NCI-H345 (cell line): ENCODE results near the gene HADHB.

Source experiments
- DNase-seq: peaks from one replicate; lab custom pipeline; 2025; lab: John Stamatoyannopoulos, UW

Gene HADHB

DNA sequence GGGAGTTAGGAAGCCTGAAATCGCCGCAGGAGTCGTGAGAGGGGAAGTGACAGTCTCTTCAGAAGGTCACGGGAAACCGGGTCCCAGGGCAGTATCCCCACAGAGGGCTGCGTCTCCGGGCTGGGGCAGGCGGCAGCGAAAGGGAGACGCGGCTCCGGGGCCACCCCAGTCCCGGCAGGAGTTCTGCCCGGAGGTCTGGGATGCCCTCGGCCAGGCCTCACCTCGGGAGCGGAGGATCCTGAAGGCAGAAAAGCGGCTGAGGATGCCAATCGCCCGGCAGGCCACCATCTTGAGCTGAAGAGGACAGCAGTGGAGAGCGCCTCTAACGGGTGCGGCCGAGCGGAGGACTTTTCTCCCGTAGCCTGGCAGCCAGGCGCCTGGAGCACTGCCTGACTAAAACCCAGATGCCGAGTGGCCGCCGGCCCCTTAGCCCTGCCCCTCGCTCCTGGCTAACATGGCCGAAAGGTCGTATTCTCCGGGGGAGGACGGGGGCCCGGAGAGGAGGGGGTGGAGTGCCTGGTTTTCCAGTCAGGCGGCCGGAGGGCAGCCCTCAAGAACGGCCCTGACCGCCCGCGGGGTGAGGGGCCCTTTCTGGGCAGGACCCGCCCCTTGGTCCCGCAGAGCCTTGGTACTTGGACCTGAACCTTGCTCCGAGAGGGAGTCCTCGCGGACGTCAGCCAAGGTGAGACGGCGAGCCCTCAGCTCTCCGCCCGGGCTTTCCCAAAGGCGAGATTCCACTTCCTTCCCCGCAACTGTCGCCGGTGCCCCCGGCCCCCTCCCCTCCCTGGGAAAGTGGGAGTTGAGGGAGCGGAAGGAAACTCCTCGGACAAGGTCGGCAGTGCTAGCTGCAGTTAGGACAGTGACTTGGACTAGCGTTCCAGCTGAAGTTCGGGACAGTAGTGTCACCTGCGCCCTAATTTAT is at the start of gene HADHB, which contains the start of gene HADHA:
HADHB (plus strand) TSS at position 631 of the 922 bp plus-strand sequence. CDS start 9,316 bp downstream, outside the sequence.
HADHA (minus strand) TSS at position 324 of the 922 bp plus-strand sequence; CDS start at position 288, 36 bp downstream.
- peak; percentile 91 for DNase-seq

DNA sequence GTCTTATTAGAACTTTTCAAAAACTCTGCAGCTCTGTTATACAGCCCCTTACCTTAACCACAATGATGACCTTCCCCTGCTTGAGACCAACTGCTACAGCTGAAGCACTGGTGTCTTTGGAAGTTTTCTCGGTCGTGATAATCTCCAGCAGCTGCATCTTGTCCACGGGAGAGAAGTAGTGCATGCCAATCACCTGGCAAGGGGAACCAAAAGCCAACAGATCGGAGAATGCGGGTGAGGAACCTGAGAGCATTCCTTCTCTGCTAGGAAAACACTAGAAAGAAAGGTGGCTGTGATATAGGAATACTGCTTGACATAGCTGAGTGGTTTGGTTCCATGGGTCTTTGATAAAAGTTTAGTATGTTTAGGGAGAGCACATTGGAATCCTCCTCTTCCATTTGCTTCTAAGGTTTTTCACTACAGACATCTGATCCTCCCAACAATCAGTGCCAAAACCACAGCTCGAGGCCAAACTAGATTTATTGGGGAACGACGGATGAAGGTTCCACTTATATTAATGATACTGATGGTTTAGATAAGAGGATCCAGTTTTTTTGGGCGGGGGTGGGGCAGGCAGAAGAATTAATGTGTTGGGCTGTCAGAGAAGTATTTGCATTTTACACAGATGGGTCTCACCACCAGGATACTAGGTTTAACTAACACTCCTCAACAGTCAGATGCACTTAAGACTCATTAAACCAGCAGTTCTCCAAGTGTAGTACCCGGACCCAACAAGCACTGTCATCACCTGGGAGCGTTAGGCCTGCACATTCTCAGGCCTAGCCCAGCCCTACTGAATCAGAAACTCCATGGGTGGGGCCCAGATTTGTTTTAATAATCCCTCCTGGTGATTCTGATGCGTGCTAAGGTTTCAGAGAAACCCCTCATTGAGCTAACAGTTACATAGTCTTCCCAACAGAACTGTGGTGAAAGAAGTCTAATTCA is 49.4 kb upstream of the HADHB start:
- DNase-seq: no peak

DNA sequence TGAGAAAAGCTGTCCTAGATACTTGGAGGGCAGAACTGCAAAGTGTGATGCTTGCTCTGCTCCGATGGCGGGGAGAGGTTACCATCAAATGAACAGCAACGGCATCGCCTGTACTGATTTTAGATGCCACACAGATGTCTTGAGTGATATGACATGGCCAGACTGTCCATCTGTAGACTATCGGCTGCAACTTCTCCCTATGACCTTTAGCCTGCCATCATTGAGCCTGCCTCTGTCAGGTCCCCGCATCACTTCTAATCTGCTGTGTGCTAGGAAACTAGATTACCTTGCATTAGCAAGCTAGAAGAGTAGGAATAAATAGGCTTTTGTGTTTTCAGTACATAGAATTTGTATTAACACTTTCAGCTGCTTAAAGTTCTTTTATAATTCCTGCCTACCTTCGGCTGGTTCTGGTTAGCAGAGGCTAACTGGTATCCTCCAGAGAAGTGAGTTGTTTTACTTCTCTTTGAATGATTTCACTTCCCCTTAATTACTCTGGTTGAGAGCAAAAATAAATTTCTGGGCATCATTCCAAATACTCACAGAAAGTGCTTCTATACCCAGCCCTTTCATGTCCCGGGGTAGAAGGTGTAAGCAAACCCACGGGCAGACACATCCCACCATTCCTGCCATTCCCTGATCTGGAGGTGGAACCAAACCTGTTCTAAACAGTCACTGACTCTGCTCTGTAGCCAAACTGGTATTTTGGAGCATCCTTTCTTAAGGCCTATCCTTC is 47.9 kb upstream of the HADHB start:
- DNase-seq: peak; percentile 26

DNA sequence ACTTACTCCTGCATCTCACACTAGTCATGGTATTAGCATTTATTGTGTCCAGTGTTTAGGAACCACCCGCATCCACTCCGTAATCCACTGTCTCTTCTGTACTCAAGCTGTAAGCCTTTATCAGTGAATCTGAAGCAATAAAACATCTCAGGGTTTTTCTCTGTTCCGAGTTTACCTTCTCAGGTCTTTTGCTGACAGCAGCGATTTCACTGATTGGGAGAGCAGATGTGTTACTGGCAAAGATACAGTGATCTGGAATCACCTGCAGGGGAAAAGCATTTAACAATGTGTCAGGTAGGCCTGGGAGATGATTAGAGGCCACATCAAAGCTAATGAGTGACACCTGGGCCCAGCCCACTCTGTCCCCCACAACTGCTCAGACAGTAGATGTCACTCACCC is 47.2 kb upstream of the HADHB start:
- DNase-seq: no peak

DNA sequence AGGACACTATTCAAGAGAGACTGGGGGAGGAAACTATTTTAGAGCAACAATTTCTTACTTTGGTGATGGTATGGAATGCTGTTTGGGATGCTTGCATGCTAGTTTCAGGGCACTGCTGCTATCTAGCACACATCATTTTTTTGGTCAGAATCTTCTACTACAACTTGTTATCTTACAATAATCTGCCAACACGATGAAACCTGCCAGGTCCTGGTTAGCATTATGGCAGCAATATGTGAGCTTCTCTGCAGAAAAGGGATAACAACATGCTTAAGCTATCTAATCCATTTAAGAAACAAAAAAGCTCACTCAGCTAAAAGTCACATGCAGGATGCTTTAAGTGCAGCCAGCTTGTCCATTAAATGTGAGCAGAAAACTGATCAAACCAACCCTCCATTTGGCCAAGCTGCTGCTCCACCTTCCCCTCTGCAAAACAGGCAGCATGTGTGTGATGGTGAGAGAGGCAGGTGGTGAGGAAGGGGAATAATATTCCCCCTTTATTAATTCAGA is 41.7 kb upstream of the HADHB start:
- DNase-seq: no peak

DNA sequence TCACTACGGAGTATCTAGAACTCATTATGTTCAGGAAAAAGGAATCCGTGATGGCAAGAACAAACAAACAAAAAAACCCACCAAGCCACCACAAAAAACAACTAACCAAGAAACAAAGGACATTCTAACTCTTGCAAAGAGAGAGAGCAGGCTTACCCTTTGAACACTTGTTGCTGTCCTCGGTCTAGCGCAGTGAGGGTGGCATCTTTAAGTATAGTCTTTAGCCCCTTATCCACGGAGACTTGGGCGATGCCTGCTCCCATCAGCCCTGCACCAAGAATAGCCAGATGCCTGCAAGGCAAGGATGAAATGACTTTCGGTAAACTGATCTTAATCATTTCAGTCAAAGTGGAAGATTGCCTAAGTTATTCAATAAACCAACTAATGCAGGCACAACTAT is 40.8 kb upstream of the HADHB start:
- DNase-seq: no peak

DNA sequence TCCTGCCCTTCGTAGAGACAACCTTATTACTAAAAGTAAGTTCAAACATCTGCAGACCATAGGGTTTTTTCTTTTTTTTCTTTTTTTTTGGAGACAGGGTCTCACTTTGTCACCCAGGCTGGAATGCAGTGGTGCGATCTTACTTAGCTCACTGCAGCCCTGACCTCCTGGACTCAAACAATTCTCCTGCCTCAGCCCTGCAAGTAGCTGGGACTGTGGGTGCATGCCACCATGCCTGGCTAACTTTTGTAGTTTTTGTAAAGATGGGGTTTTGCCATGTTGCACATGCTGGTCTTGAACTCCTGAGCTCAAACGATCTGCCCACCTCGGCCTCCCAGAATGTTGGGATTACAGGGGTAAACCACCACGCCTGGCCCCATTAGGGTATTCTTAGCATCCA is 32.7 kb upstream of the HADHB start:
- DNase-seq: no peak

DNA sequence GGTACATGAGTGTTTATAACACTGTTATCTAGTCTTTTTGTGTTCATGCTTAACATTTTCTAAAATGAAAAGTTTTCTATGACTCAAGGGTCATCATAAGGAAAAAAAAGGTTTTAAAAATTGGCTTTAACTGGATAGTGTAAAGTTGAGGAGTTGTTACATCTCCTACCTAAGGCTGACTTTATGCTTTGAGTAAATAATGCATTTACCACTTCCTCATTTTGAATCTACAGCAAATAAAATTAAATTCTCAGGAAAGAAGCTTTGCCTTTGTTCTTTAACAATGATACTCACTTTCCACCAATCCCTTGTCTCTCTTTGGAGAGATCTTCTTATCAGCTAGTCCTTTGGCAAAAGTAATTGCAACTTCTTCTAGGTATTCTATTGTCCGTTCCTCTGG is 30.0 kb upstream of the HADHB start:
- DNase-seq: no peak

DNA sequence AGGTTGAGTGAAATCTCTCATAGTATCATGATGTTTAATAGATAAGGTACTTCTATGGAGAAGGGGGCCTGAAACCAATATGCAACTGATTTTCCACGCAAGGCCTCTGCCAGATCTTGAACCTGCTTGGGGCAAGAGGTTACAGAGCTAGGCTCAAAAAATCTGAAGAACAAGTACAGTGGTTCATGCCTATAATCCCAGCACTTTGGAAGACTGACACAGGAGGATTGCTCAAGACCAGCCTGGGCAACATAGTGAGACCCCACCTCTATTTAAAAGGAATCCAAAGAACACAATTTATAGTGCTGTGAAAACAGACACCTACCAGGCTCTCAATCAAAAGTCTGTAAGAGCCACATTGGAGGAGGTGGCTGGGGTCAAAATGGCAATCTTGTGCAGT is 28.9 kb upstream of the HADHB start:
- no peak for DNase-seq

DNA sequence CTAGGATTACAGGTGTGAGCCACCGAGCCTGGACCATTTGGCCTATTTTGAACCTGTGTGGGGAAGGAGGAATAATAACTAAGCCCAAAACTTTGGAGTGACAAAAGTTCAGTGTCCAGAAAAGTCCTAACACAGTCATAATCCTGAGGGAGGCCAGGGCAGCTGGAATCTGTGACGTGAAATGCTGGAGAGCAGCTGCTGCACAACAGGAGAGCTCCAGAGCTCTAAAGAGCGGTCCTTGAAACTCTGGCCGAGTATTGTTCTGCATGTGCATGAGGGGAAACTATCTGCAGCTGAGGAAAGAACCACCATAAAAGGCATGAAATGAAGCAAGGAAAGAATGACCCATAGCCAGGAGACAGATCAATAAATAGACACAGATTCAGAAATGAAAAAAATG is 28.2 kb upstream of the HADHB start:
- DNase-seq: peak; percentile 17

DNA sequence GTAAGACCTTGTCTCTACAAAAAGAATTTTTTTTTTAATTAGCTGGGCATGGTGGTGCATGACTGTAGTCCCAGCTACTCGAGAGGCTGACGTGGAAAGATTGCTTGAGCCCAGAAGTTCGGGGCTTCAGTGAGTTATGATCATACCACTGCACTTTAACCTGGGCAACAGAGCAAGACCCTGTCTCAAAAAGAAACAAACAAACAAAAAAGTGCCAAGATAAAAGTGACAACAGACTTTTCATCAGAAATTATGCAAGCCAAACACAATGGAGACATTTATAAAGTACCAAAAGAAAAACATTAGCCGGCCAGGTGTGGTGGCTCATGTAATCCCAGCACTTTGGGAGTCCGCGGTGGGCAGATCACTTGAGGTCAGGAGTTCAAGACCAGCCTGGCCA is 27.0 kb upstream of the HADHB start:
- no peak for DNase-seq

DNA sequence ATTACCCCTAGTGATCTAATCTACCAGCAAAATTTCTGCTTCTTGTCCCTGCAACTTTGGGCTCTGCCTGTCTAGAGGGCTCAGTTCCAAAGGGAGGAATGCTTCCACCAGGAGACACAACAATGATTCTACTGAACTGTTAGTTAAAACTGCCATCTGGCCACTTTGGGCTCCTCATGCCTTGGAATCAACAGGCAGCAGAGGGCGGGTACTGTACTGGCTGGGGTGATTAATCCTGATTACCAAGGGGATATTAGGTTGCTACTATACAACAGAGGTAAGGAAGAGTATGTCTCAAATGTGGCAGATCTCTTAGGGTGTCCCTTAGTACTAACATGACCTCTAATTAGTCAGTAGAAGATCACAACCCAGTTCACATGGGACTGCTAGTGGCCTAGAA is 21.7 kb upstream of the HADHB start:
- DNase-seq: no peak

DNA sequence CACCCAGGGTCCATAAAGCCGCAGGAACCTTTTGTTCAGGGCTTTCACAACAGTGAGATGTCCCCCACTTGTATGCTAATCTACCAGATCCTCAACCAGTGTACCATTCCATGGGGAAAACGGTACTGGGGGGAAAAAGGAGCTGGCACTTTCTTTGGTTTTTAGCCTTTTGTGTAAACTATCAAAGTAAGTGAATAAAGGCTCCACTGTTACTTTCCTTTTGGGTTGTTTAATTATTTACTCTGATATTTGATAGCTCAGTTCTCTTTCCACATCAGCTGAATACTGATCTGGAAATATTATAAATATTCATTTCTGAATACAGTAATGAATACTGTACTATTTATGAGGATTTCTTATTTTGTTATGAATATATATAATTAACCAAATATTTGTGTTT is 20.6 kb upstream of the HADHB start:
- DNase-seq: no peak

DNA sequence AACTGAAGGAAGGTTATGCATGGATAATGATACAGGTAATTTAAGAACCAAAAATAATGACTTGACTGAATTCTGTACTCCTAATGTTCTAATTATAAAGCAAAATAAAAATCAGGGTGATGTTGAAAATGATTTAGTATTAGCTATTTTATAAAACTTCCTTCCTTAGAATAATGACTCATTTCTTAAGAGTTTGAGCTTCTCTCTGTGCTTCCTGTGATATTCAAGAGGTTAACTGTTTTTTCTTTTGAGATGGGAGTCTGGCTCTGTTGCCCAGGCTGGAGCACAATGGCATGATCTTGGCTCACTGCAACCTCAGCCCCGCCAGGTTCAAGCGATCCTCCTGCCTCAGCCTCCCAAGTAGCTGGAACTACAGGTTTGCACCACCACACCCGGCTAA is 15.1 kb upstream of the HADHB start:
- no peak for DNase-seq

DNA sequence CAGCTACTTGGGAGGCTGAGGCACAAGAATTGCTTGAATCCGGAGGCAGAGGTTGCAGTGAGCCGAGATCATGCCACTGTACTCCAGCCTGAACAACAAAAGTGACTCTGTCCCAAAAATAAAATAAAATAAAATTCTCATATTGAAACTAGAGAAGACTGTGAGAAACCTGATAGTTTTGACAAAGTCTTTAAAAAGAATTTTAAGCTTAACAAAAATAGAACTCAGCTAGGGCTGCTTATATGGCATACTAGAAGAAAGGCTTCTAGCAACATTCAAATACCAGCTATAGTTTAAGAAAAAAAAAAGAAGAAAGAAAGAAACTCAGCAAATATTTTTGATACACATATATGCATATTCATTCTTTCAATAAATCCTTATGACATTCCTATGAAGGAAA is 13.9 kb upstream of the HADHB start:
- DNase-seq: no peak

DNA sequence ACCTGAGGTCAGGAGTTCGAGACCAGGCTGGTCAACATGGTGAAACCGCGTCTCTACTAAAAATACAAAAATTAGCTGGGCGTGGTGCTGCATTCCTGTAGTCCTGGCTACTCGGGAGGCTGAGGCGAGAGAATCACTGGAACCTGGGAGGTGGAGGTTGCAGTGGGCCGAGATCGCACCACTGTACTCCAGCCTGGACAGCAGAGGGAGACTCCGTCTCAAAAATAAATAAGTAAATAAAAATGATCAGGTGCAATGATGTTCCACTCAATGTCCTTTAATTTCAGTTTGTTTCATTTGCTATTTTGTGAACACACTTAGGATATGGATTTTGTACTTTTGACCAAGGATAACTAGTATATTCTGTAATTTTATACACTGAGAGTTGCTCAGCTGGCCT is 9.7 kb upstream of the HADHB start:
- DNase-seq: no peak

DNA sequence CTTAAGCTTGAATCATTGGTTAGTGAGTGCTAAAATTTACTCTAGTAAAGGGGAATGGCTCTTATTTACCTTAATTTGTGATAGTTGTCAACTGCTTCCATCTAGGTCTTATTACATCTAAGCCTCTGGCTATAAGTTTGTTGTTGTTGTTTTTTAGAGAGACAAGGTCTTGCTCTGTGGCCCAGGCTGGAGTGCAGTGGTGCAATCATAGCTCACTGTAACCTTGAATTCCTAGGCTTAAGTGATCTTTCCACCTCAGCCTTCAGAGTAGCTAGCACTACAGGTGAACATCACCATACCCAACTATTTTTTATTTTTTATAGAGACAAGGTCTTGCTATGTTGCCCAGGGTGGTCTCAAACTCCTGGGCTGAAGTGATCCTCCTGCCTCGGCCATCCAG is 6.9 kb upstream of the HADHB start:
- DNase-seq: no peak

DNA sequence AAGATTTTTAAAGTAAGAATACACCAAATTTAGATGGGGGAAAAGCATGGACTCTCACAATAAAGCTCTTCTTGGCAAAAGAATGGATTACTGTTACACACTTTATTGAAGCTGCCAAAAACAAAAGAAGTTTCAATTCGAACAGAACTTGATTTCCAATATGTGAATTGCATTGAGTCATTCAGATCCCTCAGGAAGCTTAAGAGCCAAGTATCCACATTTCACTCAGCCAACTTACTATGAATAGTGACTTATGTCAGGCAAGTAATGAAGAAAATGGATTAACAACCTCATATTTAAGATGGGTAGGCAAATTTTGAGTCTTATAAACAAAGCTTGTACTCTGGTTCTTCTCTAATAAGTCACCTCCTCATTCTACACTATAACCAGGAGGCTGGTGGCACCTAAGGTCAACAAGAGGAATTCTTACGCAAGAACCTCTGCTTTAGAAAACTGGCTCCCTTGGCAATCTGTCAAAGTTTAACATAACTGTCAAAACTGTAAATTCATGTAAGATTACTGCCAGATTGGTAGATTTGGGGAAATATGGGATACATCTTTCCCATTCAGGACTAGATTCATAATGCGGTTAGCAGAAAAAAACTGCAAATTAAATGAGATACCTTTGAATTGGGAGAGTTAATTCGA is 6.3 kb upstream of the HADHB start:
- DNase-seq: no peak

DNA sequence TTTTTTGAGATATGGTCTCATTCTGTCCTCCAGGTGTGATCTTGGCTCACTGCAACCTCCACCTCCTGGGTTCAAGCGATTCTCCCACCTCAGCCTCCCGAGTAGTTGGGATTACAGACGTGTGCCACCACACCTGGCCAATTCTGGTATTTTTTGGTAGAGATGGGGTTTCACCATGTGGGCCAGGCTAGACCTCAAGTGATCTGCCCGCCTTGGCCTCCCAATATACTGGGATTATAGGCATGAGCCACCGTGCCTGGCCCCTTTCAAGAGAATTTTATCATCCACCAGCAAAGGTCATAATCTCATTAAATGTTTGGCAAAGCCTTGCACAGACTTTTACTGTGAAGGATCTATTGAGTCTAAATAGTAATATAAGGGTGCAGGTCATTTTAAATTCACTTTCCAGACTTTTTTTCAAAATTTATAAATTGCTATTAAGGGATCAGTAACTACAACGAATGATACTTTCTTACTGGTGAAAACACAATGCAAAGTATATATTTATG is 2.8 kb upstream of the HADHB start:
- DNase-seq: no peak

DNA sequence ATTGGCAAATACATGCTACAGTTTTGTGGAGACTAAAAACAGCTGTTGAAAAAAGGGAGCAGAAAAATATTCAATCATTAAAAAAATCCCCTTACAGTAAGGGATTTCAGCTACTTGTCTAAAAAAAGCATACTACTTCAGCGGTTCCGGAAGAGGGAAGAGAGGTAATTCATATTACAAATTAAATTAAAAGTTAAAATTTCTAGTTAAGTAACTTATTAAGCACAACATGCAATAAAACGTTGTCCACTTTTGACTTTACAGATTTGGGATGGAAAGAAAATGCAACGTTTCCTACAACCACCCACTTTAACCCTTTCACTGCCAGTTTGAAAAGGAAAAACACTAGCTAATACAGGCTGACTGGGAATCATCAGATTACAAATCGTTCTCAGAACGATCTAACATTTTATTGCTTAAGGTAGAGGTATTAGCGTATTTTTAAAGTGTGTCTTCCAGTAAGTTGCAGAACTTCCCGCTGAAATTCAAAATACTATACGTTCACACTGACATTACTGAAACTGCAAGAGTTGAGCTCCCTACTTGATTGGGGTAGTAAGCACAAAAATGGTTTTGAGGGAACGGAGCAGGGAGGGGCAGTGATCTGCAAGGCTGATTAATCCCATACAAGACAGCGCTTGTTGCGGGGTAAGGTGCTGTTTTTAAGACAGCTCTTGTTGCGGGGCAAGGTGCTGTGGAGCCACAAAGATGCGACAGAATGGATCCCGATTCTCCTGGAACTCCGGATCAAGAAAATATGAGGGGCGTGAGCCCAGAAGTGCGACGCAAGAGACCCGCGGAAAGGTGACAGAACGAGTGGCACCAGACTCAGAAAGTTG is 1.1 kb upstream of the HADHB start:
- DNase-seq: peak; percentile 29
